Renal cortex interstitium (tissue), 11 donors: Measurements from ENCODE around the gene HSD17B1. TPM values are rescaled to one million over a fixed set of nuclear protein-coding genes. Genes with fewer than 3 reads are reported as not detected.

Experiments used
- DNase-seq, 11 donors: peaks; one replicate each; pipeline ENCODE4 v3.0.0-alpha.2; 2013; ENCODE audit warnings: low read depth in 9 of 11, low spot score in 4 of 11; ENCODE audit errors: extremely low read depth in 1 of 11
- polyA plus RNA-seq, 3 donors: library from polyadenylated mRNA; unstranded; fragments of 120-200 nt; gene quantifications; one replicate each; pipeline ENCODE4 v1.2.1, GENCODE V29; 2013; ENCODE audit not compliant: insufficient read length in 3 of 3

The HSD17B1 gene
- polyA plus RNA-seq, 3 donors: 3.4 to 5.9 (median 5.0) TPM

DNA sequence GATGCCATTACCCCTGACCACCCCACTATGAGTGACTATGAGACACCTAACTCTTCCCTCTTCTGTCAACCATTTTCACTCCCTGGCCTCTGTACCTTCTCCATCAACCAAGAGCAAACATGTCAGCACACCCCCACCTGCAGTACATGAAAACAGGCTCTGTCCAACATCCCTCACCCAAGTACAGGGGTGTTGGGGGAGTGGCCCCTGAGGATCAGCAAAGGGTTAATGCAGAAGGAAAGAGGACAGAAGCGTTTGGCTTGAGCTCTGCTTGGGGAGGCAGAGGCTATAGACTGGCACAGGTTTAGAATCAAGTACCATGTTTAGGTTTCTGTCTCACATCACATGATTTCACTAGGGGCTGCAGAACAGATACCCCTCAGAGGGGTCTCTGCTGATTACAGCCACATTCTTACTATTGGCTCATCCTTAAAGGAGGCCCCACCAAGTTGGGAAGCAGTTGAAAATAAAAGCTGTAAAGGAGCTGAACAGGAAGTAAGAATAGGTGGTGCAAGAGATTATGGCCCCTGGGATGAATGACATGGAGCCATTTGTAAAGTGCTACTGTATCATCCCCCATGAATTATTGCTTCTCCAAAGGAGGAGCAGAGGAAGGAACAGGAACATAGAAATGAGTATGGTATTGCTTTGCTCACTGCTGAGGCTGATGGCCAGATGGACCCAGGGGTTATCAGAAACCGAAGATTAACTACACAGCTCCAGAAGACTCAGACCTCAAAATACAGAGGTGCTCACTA is 27.2 kb downstream of the HSD17B1 start:
- no peak for DNase-seq

DNA sequence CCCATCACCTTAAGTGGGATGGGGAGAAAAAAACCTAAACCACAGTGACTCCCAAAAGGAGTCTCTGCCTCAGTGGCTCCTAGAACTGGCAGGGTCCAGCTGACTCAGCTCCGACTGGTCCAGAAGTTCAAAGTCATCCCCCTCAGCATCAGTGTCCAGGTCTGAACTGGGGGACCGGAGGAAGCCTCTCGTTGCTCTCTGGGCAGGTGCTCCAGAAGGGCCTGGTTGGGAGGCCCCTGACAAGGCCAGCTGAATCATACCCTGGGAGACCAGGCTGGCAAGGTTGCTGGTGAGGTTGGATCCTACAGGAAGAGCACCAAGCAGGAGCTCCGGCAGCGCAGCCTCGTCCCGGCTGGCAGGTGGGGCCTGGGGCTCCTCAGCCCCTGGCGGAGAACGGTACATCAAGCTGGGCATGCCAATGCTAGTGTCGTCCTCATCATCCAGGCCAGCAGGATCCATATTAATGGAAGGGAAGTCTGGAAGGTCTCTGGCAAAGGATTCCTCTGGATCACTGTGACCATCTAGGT is 29.1 kb downstream of the HSD17B1 start:
- no peak for DNase-seq

DNA sequence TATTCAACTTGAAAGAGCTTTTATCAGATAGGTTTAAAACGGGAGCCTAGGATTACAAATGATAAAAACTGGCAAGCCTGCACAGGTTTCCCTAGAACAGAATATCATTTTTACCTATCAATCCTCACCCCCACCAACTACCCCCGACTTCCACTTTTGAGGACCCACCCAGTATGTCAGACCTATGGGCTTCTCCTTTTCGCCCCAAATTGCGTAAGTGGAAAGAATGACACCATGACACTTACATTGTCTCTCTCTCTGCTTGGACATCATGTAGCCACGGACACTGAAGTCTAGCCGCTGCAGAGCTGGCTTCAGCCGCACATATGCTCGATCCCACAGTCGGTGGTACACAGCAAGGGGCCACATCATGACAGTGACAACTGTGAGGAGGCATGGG is 32.2 kb downstream of the HSD17B1 start:
- no peak for DNase-seq

DNA sequence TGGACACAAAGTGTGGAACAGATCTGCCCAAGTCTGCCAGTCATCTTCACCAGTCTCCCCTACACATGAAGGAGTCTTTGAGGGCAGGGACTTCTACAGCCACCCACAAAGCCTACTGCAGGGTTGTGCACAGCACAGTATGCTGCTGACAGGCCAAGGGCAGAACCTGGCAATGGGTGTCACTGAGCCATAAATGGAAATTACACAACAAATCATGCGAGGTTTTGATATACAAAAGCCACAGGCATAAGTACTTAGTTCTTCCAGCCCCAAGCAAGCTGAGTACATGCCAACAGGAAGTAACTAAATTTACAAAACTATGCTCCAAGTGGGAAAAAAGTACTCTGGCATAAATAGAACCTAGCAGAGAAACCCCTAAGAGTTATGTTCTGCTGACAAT is 32.6 kb downstream of the HSD17B1 start:
- no peak for DNase-seq

- no peak for DNase-seq
Observed at GRCh38 chr17:42586514-42587230, 33.9 kb downstream of the HSD17B1 start.

DNA sequence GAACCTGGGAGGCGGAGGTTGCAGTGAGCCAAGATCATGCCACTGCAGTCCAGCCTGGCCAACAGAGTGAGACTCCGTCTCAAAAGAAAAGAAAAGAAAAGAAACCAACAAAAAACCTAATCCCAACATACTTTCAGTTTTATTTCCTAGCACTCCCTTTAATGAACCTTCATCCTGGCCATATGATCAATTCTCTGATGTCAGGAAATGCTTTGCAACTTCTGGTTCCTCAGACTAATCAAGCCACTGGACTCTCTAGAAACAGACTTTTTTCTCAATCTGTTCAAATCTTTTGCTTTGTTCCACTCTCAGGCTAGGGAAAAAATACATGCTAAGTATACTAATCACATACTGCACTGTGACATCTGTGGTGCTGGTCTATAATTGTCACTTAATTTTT is 38.2 kb downstream of the HSD17B1 start:
- DNase-seq: no peak

- no peak for DNase-seq
Observed at GRCh38 chr17:42591411-42591810, 38.7 kb downstream of the HSD17B1 start.

DNA sequence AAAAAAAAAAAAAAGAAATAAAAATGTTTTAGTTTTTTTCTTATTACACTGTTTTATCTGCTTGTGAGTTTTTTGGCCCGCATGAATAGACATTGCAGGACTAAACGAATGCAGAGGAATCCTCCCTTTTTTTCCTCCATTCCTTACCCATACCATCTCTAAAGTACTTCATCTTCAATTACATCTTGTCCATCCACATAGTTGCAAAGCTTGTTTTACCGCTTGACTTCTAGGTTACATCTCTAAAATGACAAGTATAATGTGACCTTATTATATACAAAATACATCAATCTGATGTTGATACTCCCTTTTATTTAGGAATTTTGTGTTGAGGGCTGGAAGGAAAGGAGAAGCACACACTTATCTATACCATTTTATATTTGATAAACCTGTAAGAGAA is 43.7 kb downstream of the HSD17B1 start:
- DNase-seq: no peak

DNA sequence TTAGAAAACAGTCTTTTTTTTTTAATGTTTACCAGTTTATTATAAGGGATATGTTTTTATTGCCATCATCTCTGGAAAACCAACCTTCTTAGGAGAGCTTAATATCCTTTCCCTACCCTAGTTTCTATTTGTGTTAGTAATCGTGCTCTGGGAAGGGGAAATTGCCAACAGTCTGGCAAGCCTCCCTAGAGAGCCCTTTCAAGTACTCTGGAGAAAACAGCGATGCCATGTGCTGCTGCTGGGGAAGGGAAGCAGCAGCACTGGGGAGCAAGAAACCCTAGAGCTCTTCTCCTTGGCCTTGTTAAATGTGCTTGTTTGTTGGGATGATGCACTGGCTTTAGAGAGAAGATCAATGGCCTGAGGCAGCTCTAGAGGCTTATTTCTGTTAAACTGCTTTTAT is 46.2 kb downstream of the HSD17B1 start:
- no peak for DNase-seq

DNA sequence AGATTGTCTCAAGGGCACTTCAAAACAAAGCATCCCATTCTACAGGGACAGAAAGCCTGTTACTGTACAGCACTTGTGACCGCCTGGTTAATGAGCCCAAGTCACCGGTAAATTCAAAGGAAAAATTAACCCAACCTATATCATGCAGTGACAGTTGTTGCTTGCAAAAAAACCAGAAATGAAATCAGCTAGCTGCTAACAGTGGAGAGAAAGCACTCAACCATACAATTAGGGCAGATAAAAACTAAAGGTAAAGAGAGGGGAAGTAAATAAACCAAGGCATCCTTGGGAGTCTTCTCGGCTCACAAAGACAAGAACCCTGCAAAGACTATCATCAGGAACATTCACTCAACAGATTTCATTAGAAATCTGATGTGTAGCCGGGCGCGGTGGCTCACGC is 50.6 kb downstream of the HSD17B1 start:
- DNase-seq: no peak

Other genes starting within 250 kb of the HSD17B1 start
- 10 to 100 TPM; 58.1 to 81.2 (median 58.9) TPM for gene STAT3, start 164.5 kb upstream of the HSD17B1 start, polyA plus RNA-seq
- gene CAVIN1, start 129.7 kb upstream of the HSD17B1 start, polyA plus RNA-seq: 10 to 100 TPM; 58.3 to 77.9 (median 62.5) TPM
- 10 to 100 TPM; 53.4 to 73.9 (median 55.7) TPM for gene ATP6V0A1, start 94.0 kb upstream of the HSD17B1 start, polyA plus RNA-seq
- 10 to 100 TPM; 15.6 to 31.6 (median 26.4) TPM for gene NAGLU, start 16.7 kb upstream of the HSD17B1 start, polyA plus RNA-seq
- gene COASY, start 9.2 kb downstream of the HSD17B1 start, polyA plus RNA-seq: 10 to 100 TPM; 59.8 to 66.8 (median 61.4) TPM
- 10 to 100 TPM; 33.2 to 36.1 (median 35.5) TPM for gene MLX, start 14.2 kb downstream of the HSD17B1 start, polyA plus RNA-seq
- gene PSMC3IP, start 24.8 kb downstream of the HSD17B1 start, polyA plus RNA-seq: 10 to 100 TPM; 16.0 to 22.9 (median 18.4) TPM
- 10 to 100 TPM; 44.7 to 65.3 (median 46.9) TPM for gene RETREG3, start 56.5 kb downstream of the HSD17B1 start, polyA plus RNA-seq
- 10 to 100 TPM; 49.6 to 66.9 (median 54.7) TPM for gene TUBG1, start 56.8 kb downstream of the HSD17B1 start, polyA plus RNA-seq
- gene TUBG2, start 106.4 kb downstream of the HSD17B1 start, polyA plus RNA-seq: 10 to 100 TPM; 24.7 to 41.1 (median 25.7) TPM
- gene PLEKHH3, start 124.1 kb downstream of the HSD17B1 start, polyA plus RNA-seq: 10 to 100 TPM; 14.4 to 18.9 (median 18.6) TPM
- 1 to 10 TPM; 1.6 to 2.4 (median 1.7) TPM for gene CCR10, start 128.9 kb downstream of the HSD17B1 start, polyA plus RNA-seq
- gene CNTNAP1, start 129.6 kb downstream of the HSD17B1 start, polyA plus RNA-seq: 1 to 10 TPM; 6.7 to 8.9 (median 8.7) TPM
- 10 to 100 TPM; 37.9 to 65.1 (median 41.3) TPM for gene EZH1, start 192.1 kb downstream of the HSD17B1 start, polyA plus RNA-seq
- gene RAMP2, start 208.3 kb downstream of the HSD17B1 start, polyA plus RNA-seq: 100 to 1,000 TPM in 1 of 3 donors, 10 to 100 TPM in 2; 80.9 to 101 (median 84.6) TPM
- gene VPS25, start 220.5 kb downstream of the HSD17B1 start, polyA plus RNA-seq: 10 to 100 TPM; 80.6 to 93.2 (median 86.2) TPM
- 10 to 100 TPM in 1 of 3 donors, 1 to 10 TPM in 2; 7.1 to 16.8 (median 7.8) TPM for gene WNK4, start 227.7 kb downstream of the HSD17B1 start, polyA plus RNA-seq
- gene COA3, start 245.8 kb downstream of the HSD17B1 start, polyA plus RNA-seq: 100 to 1,000 TPM; 150 to 167 (median 159) TPM
- 1 to 10 TPM; 1.4 to 3.4 (median 2.2) TPM for gene CNTD1, start 245.9 kb downstream of the HSD17B1 start, polyA plus RNA-seq